ENCODE measurements around the gene SC5D. TPM values are rescaled to one million over a fixed set of nuclear protein-coding genes. Genes with fewer than 3 reads are reported as not detected.

The SC5D gene
- total RNA-seq, 1 donor = 79.0 TPM

DNA sequence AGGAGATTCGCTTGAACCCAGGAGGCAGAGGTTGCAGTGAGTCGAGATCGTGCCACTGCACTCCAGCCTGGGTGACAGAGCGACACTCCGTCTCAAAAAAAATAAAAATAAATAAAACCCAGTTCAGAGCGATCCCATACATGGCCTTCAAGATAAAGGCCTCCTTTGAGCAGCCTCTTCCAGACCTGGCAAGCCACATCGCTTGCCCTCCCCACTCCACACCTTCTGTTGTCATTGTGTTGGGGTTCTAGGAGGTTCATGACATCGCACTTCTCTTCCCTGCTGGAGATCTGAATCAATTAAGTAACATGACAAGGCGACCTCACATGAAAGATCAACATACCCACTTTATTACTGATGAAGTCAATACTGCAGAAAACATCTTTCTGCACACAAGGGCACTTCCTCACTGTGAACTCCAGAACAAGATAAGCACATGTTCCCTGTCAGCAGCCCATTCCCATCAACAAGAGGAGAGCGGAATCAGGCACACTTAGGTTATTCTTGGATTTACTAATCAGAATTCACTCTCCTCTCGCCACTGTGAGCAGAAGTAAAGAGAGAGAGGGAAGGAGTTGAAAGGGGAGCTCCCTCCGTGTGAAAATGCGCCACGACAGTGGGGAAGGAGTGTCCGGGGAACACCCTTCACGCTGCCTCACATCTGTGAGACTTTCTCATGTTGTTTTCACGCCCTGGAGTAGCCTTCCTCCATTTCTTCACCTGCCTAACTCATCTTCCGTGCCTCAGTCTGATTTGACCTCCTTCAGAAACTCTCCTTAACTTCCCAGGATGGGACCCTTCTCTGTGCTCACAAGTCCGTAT, 38.3 kb downstream of the SC5D start:
- Histone ChIP-seq H3K4me3 (ENCODE audit: low read length) (no peak overlapping the region), H3K4me1 (ENCODE audit: insufficient read depth, low read length) (peaks cover 28% of the 10 kb centered on the region), H3K27me3 (ENCODE audit: insufficient read depth, low read length) (no peaks in the 10 kb centered on the region), H3K9me3 (ENCODE audit: low read depth, low read length) (no peaks in the 10 kb centered on the region)

DNA sequence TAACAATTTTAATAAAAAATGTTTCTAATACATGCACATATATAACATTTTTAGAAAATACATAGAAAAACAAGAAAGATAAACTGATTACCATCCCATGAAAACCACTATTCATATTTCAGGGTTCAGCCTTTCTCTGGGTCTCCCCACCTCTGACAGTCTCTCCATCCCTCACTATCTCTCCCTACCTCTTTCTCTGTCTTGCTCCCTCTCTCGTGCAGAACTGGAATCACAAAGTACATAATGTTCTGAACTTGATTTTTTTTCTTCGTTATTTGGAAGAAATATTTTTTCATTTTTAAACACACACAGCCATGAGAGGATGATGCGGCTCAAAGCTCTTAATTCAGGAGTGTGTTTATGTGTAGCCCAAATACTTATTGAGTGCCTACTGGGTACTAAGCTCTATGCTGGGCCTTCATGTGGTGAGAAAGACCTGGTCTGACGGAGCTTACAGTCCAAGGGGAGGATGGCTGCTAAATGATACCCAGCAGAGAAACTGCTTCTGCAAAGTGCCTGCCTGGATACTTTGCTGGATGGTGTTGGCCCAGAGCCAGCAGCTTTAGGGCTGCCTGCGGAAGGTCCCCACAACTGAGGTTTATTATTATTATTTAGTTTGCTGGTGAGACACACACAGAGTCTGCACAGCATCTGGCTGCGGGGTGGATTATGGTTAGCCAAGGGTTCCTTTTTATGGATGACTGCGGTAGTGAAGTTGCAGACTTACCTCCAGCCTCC, 42.6 kb downstream of the SC5D start:
- H3K4me3 ChIP-seq (ENCODE audit: low read length) = no peak overlapping the region
- peaks cover 20% of the 10 kb centered on the region for H3K4me1 ChIP-seq (ENCODE audit: insufficient read depth, low read length)
- H3K27me3 ChIP-seq (ENCODE audit: insufficient read depth, low read length) = no peaks in the 10 kb centered on the region
- H3K9me3 ChIP-seq (ENCODE audit: low read depth, low read length) = no peaks in the 10 kb centered on the region

DNA sequence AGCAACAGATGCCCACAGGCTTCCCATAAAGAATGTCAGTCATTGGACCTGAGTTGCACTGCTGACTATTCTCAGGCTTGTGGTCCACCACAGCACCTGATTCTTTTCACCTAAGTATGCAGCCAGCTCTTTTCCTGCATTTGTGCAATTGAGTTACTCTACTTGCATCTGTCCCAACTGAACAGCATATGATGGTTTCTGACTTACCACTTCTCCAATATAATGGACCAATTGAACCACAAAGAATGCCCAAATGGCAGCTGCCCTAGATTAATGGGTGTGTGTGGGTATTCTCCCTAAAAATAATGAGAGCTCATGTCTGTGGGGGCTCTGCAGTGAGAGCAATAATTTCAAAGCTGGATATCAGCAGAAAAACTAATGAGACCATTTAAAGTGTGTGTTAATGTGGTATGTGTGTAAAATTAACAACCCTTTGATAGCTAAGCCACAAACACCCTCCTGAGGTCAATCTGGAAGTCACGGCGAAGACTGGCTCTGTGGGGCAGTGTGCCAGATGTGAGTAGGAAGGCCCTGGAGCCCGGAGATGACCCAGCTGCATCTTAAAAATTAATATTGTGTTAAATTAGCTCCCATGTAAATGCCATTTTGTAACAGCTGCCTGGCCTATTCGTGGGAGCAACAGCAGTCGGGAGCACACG, 43.8 kb downstream of the SC5D start:
- H3K4me3 ChIP-seq (ENCODE audit: low read length) = no peak overlapping the region
- no peaks in the 10 kb centered on the region for H3K9me3 ChIP-seq (ENCODE audit: low read depth, low read length)
- no peaks in the 10 kb centered on the region for H3K27me3 ChIP-seq (ENCODE audit: insufficient read depth, low read length)
- peaks cover 33% of the 10 kb centered on the region for H3K4me1 ChIP-seq (ENCODE audit: insufficient read depth, low read length)

DNA sequence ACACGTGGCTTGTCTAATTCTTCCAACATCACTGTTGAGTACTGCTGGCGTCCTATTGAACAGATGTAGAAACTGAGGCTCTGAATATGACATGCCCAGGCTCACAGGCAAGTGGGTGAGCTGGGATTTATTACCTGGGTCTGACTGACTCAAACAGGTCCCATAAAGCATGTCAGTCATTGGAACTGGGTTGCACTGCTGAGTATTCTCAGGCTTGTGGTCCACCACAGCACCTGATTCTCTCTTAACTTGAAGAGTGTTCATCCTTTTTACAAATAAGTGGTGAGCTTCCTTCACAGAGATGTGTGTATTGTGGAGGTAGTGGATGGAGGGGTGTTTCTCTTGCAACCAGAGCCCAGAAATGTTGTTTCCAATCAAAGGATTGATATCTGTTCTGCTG, 44.5 kb downstream of the SC5D start:
- Histone ChIP-seq H3K4me1 (ENCODE audit: insufficient read depth, low read length) (peaks cover 39% of the 10 kb centered on the region), H3K9me3 (ENCODE audit: low read depth, low read length) (no peaks in the 10 kb centered on the region), H3K27me3 (ENCODE audit: insufficient read depth, low read length) (no peaks in the 10 kb centered on the region), H3K4me3 (ENCODE audit: low read length) (no peak overlapping the region)

DNA sequence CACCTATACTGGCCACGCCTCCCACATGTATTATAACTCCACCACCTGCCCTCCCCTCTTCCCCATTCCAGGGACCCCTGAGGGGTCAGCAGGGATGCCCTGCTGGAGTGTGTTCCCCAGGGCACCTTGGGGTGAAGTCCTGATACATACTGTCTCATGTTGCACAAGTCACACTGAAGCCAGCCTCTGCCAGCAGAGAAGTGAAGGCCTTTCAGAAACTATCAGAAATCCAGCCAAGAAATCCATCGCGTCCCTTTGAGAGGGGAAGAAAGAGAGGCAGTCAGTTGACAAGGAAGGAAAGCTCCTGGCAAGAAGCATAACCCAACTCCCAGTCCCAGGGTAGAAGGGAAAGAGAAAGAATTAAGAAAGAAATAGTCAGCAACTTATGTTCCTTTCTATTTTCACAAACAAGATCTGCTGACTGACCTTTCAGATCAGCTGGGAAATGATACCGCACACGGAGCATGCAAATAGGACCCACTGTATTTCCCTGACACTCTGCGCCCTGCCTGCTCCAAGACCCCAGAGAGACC, 45.2 kb downstream of the SC5D start:
- H3K9me3 ChIP-seq (ENCODE audit: low read depth, low read length) = no peaks in the 10 kb centered on the region
- H3K27me3 ChIP-seq (ENCODE audit: insufficient read depth, low read length) = no peaks in the 10 kb centered on the region
- H3K4me3 ChIP-seq (ENCODE audit: low read length) = no peak overlapping the region
- peaks cover 39% of the 10 kb centered on the region for H3K4me1 ChIP-seq (ENCODE audit: insufficient read depth, low read length)

DNA sequence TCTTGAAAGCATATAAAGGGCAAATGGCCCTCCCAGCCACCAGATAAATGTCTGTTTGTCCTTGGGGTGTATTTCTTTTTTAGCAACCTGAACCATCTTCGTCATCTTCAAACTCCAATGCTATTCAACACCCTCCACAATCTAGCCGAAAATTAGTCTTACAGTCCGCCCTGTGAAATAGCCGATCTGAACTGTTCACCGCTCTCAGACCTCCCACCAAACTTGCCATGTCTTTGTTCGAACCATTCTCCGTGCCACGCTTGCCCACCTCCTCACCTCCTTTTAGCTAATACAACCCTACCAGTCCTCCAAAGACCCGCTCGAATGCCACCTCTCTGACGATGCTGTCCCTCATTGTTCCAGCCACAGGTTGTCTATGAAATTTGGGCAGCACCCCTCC, 46.0 kb downstream of the SC5D start:
- H3K4me3 ChIP-seq (ENCODE audit: low read length) = no peak overlapping the region
- no peaks in the 10 kb centered on the region for H3K27me3 ChIP-seq (ENCODE audit: insufficient read depth, low read length)
- peaks cover 39% of the 10 kb centered on the region for H3K4me1 ChIP-seq (ENCODE audit: insufficient read depth, low read length)
- H3K9me3 ChIP-seq (ENCODE audit: low read depth, low read length) = no peaks in the 10 kb centered on the region

DNA sequence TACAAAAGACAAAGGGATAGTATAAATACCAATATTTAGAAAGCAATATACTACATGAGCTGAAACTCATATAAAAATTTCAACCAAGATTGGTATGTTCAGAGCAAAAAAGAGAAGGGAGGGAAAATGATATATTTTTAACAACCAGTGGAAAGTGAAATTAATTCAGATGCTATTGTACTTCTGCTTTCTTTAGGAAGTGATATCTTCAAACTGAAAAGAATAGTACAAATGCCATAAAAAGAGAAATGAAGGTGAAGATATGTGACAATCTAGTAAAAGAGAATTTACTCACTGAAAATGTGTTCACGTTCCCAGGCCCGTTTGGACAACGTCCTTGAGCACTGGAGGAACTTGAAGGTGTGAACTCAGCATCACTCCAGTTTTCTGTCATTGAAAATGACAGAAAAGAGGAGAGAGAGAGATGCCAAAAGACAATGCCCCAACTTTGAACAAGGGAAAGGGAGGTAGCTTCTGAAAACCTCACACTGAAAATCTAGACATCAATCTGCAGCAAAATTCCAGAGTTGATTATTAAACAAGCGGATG, 47.5 kb downstream of the SC5D start:
- Histone ChIP-seq H3K4me1 (ENCODE audit: insufficient read depth, low read length) (peaks cover 34% of the 10 kb centered on the region), H3K27me3 (ENCODE audit: insufficient read depth, low read length) (no peaks in the 10 kb centered on the region), H3K4me3 (ENCODE audit: low read length) (no peak overlapping the region), H3K9me3 (ENCODE audit: low read depth, low read length) (no peaks in the 10 kb centered on the region)

DNA sequence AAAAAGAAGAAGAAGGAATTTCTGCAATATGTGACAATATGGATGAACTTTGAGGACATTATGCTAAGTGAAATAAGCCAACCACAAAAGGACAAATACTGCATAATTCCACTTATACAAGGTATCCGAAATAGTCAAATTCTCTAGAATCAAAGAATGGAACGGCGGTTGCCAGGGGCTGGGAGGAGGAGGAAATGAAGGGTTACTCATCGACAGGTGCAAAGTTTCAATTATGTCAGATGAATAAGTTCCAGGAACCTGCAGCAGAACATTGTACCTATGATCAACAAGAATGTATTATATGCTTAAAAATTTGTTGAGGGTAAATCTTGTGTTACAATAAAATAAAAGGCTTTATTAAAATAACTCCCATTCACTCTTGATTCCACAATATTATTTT, 49.0 kb downstream of the SC5D start:
- H3K27me3 ChIP-seq (ENCODE audit: insufficient read depth, low read length) = no peaks in the 10 kb centered on the region
- peaks cover 34% of the 10 kb centered on the region for H3K4me1 ChIP-seq (ENCODE audit: insufficient read depth, low read length)
- no peaks in the 10 kb centered on the region for H3K9me3 ChIP-seq (ENCODE audit: low read depth, low read length)
- no peak overlapping the region for H3K4me3 ChIP-seq (ENCODE audit: low read length)

DNA sequence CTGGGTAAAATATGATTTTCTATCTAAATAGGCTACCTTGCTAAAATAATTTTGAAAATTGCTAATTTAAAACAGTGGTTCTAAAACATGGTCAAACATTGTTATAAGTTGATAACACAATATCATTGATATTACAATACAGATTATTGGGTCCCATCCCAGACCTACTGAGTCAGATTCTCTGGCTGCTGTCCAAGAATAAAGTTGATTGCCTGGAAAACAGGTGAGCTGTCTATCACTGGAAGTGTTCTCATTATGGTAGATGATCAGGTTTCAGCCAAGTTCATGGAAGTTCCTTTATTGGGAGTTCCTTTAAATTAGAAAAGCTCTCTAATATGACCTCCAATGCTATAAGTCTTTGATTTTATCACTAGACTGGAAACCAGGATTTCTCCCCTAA, 52.3 kb downstream of the SC5D start:
- Histone ChIP-seq H3K4me1 (ENCODE audit: insufficient read depth, low read length) (peaks cover 20% of the 10 kb centered on the region), H3K9me3 (ENCODE audit: low read depth, low read length) (no peaks in the 10 kb centered on the region), H3K4me3 (ENCODE audit: low read length) (no peak overlapping the region), H3K27me3 (ENCODE audit: insufficient read depth, low read length) (no peaks in the 10 kb centered on the region)

DNA sequence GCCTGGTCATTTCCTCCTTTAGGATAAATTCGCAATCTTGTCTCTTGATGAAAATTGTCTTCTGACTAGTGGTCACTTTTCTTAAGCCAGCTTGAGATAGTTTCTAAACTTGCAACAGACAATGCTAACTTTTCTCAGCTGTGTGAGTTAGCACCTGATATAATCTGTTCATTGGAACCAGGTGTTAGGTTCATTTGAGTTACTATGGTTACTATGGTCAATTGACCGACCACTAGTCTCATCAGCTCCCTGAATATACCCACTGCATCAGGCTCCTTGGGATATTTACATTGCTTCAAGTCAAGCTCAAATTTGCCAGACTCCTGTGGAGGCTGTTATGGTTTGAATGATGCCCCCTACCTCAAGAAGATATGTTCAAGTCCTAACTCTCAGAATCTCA, 54.5 kb downstream of the SC5D start:
- Histone ChIP-seq H3K4me3 (ENCODE audit: low read length) (no peak overlapping the region), H3K4me1 (ENCODE audit: insufficient read depth, low read length) (no peaks in the 10 kb centered on the region), H3K9me3 (ENCODE audit: low read depth, low read length) (no peaks in the 10 kb centered on the region), H3K27me3 (ENCODE audit: insufficient read depth, low read length) (no peaks in the 10 kb centered on the region)

DNA sequence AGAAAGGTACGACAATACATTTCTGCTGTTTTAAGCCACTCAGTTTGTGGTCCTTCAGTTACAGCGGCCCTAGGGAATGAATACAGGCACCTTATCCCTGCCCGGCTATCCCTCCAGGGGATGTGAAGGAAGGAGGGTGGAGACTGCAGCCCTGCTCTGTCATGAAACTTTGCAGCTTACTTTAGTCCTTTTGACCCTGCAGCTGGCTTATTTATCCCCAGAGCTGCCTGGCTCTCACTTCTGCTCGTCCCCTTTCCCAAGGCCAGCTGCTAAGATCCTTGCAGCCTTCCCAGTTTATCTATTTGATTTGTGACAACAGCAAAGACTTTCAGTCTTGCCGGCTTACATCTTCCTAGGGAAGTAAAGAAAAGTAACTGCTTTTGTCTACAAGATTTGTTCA, 55.2 kb downstream of the SC5D start:
- no peak overlapping the region for H3K4me3 ChIP-seq (ENCODE audit: low read length)
- H3K27me3 ChIP-seq (ENCODE audit: insufficient read depth, low read length) = no peaks in the 10 kb centered on the region
- no peaks in the 10 kb centered on the region for H3K9me3 ChIP-seq (ENCODE audit: low read depth, low read length)
- H3K4me1 ChIP-seq (ENCODE audit: insufficient read depth, low read length) = no peaks in the 10 kb centered on the region

DNA sequence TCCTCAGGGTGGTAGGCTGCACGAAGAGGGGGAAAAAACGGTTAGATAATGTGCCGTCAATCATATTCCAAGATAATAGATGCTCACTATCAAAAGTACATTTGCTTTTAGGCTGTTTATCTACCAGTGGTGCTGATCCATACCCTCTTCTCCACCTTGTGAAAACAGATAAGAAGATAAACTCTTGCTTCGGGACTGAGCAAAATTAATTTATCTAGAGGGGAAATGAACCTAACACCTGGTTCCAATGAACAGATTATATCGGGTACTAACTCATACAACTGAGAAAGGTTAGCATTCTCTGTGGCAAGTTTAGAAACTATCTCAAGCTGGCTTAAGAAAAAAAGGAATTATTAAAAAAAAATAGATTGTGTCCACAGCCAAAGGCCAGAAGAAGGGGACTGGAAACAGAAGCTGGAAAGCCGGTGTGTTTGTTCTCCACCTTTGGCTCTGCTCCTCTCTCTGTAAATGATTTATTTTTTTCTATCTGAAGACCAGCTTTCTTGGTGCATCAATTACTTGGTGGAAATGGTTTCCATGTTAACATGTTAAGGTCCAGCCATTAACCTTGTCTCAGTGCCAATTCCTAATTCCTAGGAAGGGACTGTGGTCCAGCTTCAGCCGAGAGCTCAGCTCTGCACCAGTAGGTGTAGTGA, 55.8 kb downstream of the SC5D start:
- no peaks in the 10 kb centered on the region for H3K9me3 ChIP-seq (ENCODE audit: low read depth, low read length)
- H3K4me3 ChIP-seq (ENCODE audit: low read length) = no peak overlapping the region
- no peaks in the 10 kb centered on the region for H3K4me1 ChIP-seq (ENCODE audit: insufficient read depth, low read length)
- H3K27me3 ChIP-seq (ENCODE audit: insufficient read depth, low read length) = no peaks in the 10 kb centered on the region

DNA sequence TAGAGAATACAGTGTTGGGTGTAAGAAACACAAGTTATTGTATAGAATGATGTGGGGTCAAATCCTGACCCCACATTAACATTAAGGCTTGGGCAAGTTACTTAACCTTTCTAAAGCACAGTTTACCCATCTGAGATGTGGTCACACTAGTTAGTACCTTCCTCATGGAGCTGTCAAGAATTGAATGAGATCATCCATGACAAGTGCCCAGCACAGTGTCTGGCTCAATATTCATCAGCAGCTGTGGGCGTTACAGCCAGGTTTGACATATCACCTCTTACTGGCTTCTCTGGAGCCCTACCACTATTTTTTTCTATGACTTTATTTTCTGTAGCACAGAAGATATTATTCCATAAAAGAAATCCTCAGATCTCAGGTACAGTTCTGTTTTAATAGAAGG, 57.2 kb downstream of the SC5D start:
- Histone ChIP-seq H3K4me3 (ENCODE audit: low read length) (no peak overlapping the region), H3K4me1 (ENCODE audit: insufficient read depth, low read length) (no peaks in the 10 kb centered on the region), H3K27me3 (ENCODE audit: insufficient read depth, low read length) (no peaks in the 10 kb centered on the region), H3K9me3 (ENCODE audit: low read depth, low read length) (no peaks in the 10 kb centered on the region)

DNA sequence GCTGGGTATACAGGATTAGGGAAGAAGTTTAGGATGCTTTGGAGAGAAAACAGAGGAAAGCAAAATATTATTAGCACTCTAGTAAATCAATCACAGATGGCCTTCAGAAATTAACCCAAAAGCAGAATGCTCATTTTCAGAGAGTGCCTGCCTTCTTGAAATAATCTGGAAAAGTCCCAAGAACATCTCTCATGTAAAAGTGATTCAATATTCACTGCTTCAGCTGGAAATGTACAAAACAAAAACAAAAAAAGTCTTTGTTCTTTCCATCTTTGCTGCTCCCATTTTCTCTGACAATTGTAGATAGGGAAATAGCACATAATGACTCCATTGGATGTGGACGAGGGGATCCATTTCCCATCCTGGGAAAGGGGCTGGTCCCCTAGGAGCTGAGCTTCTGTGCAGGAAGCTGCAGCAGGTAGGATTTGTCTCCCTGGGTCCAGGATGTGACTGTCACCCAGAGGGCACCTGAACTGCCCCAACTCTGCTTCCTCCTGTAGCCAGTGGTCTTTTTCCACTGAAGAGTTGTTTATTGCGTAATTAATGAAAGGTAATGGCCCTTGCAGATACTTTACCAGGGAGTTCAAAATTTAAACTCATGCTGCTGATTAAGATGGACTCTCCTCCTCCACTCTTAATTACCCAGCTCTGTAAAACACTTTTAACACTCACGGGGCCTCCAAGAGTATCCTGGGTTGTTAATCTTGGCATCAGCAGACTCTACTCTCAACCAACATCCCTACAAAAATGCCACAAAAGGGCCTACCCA, 57.9 kb downstream of the SC5D start:
- no peaks in the 10 kb centered on the region for H3K4me1 ChIP-seq (ENCODE audit: insufficient read depth, low read length)
- no peak overlapping the region for H3K4me3 ChIP-seq (ENCODE audit: low read length)
- H3K27me3 ChIP-seq (ENCODE audit: insufficient read depth, low read length) = no peaks in the 10 kb centered on the region
- H3K9me3 ChIP-seq (ENCODE audit: low read depth, low read length) = no peaks in the 10 kb centered on the region
